HG03469 (cell line): ENCODE results near the gene CPSF4.

ENCODE experiments used
- ATAC-seq: cut with Tn5 transposase; IDR thresholded peaks from one replicate; pipeline ENCODE4 v1.9.1; 2021; ENCODE audit warnings: mild to moderate bottlenecking, moderate library complexity, moderate number of reproducible peaks; ENCODE audit not compliant: unreplicated experiment

Gene CPSF4

DNA sequence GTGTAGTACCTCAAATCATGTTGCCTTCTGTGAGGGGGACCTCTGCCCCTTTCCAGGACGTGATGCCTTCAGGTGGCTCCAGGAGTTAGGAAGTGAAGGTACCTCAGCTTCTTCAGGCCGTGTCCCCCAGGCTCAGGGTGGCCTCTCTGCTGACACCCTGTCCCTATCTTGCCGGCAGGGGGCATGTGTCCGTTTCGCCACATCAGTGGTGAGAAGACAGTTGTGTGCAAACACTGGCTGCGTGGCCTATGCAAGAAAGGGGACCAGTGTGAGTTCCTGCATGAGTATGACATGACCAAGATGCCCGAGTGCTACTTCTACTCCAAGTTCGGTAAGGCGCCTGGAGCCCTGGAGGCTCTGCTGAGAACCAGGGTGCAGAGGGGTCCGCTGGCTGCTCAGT is 9.2 kb downstream of the CPSF4 start:
- ATAC-seq, result no peak

DNA sequence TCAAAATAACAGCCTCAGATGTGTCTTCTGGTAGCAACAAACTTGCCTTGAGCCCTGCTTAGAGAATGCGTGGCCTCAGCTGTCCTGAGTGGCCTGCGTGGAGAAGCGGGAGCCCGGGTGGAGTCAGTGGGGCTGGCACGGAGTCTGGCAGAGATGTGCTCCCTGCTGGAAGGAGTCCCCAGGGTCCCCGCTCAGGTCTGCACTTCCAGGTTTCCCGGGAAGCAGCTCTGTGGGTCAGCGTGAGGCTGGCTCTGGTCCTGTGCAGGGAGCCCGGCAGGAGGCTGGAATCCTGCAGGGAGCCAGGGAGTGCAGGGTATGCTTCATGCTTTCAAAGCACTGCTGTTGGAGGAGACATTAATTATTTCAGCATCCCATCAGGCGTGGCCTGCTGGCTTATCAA is 10.1 kb downstream of the CPSF4 start:
- no peak for ATAC-seq

DNA sequence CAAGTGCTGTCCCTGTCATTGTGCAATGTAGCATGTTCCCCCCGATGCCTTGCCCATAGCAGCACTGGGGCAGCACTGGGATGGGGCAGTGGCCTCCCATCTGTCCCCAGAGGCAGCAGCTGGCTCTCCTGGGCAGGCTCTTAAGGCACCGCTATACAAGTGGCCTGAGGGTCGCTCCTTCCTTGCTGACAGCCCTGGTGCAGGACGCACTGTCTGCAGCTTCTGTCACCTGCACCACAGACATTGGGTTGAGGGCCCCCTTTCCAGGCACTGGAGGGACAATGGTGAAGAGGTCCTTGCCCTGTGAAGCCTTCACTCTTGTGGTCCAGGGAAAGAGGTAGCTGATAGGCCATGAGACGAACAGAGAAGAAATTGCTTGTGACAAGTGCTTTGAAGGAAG is 10.6 kb downstream of the CPSF4 start:
- no peak for ATAC-seq

DNA sequence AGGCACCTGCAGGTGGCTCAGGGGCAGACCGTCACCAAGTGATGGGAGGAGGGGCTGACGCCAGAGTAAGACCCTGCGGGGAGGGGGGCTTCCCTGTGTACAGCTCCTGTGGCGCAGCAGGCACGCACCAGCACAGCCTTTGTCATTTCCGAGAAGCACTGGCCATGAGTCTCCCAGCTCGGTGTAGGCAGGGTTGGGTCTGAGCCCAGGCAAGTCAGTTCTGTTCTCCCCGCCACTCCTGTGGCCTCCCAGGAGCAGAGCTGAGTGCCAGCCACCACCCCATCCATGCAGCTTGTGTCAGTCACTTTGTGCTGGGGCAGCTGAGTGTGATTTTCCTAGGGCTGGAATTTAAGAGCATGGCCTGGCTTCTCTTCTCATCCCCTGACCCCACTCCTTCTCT is 13.2 kb downstream of the CPSF4 start:
- no peak for ATAC-seq

DNA sequence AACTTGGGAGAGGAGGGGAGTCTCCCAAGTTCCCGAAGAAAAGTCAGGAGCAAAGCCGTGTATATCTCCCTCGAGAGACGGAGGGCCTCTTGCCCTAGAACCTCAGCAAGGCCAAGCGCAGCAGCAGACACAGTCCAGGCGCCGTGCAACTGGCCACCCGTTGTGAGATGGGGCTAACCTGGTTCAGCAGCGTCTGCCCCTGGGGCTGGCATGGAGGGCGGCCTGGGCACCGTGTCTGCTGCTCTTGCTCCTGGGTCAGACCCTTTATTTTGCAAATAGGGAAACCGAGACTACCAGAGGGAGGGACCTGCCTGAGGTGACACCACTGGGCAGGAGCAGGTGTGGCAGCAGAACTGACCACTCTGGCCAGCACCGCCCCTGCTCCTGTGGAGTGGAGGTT is 13.8 kb downstream of the CPSF4 start:
- no peak for ATAC-seq

DNA sequence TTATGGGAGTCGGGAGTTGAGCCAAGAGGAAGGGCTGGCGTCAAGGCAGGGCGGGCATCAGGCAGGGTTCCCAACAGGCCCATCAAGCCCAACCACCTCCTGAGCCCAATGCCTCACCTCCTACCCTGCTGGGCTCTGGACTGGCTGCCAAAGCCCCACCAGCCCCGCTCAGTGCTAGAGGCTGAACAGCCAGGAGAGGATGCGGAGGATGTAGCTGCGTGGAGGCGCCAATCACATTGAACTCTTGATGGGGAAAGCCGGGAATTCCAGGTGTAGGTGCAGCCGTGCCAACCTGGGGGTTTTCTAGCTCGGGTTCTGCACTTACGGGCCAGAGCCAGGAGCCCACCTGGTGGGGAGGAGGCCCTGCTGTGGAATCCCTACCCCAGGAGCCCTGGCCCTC is 14.4 kb downstream of the CPSF4 start:
- no peak for ATAC-seq

DNA sequence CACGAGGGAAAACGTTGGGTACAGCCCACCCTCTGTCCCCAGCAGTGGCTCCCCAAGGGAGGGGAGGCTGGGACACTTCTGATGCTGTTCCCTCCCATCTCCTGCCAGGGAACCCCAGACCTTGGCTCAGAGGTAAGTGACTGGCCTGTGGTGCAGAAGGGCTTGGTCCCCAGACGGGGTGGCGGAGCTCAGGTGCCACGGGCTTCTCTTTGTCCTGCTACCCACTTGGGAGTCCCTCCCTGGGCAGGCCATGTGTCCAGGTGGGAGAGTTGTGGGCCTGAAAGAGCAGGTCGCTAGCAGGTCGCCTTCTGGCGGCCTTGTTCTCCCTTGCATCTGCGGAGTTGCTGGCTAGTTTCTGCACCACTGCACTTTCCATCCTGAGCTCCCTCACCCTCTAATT is 17.1 kb downstream of the CPSF4 start:
- ATAC-seq, result no peak

DNA sequence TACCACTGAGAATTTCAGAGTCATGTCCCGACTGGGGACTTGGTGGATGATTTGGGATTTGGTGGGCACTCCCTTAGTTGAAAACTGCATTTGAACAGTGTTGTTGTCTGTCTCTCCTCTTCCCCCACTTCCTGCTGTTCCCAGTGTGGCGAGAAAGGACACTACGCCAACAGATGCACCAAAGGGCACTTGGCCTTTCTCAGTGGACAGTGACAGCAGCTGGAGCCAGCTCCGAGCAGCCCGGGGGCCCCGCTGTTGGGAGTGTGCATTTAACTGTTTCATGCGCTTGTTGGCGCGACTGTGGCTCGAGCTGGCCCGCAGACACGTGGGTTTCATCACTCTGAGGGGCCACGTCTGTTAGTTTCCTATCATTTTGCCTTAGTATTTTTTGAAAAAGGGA is 17.5 kb downstream of the CPSF4 start:
- ATAC-seq, result no peak

DNA sequence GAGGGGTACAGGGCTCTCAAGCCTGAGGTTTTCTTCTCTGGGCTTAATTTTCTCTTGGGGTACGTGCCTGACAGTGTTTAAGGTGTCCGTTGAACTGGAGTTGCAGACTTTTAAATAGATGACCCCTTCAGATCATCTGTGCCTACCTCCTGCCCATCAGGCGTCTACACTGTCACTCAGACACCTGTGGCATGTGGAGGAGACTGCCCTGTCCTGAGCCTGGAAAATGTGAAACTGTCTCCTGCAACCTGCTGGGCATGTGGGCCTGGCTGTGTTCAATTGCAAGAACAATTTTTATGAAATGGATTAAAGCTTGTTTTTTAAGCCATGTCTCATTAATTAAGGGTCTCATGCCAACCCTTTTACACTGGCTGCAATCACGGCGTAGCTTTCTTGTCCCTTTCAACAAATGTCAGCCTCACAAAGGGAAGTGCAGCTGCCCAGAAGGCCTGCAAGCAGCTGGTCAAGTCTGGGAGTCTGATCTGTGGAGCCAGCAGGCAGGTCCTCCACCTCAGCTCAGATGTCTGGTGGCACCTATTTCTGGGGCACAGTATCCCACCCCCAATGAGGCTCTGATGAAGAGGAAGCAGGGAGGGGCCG is 18.4 kb downstream of the CPSF4 start:
- no peak for ATAC-seq

DNA sequence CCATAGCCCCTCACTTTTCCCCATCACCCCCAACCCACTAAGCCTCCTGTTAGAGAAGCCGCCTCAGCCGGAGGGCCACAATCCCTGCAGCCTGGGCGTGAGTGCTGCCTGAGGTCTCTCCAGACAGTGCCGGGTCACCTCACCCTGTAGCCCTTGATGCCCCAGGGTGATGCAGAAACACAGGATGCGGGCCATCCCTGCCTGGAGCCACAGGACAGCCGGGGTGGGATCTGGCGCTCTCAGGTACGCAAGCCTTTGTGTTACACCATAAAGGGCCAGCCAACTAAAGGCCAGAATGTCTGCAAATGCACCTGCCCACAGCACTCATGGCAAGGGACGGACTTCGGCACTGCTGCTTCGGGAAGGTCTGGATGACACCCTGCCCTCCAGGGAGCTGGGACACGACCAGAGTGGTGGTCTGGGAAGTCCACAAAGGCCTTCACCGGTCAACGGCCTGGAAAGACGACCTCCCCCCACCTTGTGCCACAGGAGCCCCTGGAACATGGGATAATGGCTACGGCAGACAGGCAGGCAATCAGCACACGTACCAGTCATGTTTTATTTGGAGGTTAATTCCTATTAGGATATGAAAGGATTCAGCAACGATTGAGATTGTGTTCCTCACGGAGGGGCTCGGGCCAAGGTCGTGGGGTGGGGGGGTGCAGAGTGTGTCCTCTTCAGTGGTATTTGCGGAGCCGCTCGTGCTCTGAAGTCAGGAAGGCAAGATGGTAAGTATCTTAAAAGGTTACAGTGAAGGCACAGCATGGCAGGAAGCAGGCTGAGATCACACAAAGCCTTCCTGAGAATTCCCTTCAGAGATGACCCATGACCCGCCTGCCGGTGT is 19.1 kb downstream of the CPSF4 start:
- ATAC-seq, result no peak

DNA sequence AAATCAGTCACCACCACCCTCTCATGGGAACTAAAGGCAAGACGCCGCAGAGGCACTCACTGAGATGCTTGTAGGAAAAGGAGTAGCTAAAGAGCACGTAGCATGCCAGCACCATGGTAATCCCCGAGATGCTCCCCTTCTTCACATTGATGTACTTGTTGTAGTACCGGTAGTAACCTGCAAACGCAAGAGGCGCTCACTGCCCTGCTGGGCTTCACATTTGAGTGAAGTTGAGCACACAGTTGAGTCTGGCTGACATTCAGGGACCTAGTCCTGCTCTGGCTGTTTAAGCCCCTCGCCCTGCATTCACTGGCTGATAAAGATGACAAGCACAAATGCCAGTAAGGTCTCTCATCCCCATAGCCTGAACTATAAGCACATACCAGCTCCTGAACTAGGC is 20.3 kb downstream of the CPSF4 start:
- ATAC-seq, result no peak

DNA sequence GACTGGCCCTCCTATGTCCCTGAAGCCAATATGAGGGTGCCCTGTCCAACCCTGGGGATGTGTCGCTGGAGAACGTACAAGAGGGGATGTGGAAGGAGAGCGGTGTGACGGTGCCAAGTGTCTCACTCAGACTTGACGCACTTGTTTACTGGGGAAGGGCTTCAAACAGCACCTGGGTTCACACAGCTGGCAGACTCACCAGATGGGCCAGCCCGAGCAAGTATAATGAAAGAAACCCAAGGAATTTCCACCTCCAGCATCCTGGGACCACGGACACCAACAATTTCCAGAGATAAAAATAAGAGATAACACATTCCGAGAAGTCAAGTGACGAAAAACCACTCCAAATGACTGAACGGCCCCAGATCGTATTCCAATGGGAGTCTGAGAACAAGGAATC is 21.9 kb downstream of the CPSF4 start:
- no peak for ATAC-seq

DNA sequence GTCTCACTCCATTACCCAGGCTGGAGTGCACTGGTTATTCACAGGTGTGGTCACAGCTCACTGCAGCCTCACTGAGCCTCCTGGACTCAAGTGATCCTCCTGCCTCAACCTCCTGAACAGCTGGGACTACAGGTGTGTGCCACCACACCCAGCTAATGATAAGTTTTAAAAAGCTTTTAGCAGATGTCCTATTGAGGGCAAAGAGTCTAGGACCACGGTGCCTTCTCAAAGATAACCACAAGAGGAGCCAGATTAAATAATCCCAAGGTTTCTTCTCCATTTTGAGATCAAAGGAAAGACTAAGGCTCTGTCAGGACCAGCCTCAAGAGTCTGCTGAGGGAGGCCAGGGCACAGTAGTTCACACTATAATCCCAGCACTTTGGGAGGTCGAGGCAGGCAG is 22.5 kb downstream of the CPSF4 start:
- ATAC-seq, result no peak

DNA sequence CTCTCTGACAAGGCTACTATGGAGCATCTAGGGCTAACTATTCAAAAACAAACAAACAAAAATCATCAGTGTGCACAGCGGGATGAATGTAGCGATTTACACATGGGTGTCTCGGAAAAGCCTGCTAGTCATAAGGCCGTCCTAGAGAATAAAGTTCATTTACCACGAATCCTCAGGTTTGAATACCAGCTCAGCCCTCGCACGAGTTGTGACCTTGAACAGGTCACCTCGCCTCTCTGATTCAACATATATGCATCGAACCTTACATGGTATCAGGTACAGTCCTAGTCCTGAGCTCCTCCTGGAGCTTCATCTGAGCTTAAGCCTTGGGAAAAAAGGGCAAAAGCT is 26.7 kb downstream of the CPSF4 start:
- ATAC-seq, result no peak

DNA sequence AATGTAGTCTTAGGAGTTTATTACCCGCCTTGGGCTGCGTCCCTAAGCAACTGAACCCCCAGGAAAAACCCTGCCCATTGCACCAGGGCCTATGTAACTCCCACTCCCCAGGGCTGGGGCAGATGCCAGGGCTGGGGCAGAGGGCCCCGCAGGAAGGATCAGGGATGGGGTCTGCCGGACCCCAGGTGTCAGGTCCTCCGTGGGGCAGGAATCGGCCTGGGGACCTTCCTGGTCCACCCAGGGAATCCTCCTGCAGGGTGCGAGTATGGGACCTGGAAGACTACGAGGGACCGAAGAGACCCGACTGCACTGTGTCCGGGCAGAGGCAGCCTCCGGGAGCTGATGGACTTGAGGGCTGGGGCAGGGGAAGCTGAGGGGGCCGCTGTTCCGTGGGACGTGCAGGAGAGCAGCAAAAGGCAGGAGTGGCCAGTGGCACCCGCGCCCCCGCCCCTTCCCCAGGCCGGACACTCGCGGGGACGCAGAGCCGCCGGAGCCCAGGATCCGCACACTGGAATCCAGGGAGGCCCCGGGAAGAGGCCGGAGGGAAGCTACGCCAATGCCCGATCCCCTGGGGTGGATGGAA is 29.7 kb downstream of the CPSF4 start:
- no peak for ATAC-seq

DNA sequence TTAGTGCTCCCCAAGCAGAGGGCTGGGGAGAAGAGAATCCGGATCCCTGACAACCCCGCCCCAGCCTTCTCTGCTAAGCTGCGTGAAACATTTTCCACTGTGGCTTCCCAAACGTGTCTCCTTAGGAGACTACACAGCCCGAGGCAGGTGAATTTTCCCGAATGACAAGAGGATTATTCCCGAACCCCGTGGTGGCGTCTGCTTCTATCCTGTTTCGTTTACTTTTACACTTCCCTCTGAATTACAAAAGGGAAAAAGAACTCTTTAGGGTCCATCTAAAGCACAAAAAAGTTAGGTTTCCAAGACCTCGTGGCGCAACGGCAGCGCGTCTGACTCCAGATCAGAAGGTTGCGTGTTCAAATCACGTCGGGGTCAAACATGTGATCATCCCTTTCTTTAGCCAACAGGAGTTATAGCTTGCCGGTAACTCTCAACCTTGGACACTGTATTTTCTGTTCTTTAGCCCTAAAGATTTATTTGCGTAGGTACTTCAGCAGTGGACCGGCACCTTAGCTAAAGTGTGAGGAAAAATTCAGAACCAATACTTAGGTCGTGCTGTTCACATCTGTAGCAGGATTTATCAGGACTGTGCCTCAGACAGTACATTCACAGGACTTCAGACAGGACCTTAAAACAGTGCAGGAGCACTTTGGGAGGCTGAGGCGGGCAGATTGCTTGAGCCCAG is 30.8 kb downstream of the CPSF4 start:
- ATAC-seq, result no peak

DNA sequence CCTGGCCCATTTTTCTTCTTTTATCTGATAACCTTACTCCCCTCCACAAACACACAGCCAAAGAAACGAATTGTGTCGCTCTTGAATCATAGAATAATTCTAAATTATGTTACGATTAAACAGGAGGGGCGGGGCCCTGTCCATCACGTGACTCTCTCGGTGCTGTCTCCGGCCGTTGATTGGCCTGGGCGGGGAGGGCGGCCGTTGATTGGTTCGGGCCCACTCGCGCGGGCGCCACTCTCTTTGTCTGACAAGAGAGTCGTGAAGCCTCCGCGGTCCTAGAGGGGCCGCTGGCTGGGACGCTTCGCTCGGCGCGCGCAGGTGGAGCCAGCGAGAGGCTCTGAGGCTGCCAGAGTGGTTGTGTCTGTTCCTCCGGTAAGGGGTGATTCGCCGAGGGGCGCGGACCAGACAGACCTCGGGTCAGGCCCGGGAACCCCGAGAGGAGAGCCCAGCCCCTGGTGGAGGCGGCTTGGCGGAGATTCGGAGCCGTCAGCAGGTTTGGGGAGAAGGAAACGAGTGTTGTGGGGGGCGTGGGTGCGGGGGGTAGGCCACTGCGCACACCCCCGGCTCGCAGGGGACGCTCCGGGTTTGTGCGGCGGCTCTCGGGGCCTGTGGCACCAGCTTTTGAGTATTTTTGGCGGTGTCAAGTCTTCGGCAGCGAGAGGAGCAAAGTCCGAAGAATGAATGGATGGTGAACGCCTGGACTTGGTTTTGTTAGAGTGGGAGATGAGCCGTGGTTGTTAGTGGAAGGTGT is 34.0 kb downstream of the CPSF4 start, which contains the start of gene ZNF789:
Gene ZNF789, plus strand, starts transcription at position 330 of the 754 bp plus-strand sequence. CDS start 3,567 bp downstream, outside the sequence.
- peak; percentile 63 for ATAC-seq

DNA sequence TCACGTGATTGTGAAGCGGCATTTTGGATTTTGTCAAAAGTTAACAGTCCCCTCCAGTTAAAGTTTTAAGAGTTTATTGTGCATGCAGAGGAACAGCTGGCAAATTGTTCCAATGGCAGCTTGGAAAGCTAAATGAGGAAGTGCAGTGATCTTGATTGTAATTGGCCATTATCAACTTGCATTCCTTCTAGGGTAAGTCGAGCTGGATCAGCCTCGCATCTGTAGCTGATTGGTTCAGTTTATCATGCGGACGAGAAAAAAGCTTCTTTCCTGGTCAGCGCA is 34.5 kb downstream of the CPSF4 start:
- ATAC-seq, result no peak

DNA sequence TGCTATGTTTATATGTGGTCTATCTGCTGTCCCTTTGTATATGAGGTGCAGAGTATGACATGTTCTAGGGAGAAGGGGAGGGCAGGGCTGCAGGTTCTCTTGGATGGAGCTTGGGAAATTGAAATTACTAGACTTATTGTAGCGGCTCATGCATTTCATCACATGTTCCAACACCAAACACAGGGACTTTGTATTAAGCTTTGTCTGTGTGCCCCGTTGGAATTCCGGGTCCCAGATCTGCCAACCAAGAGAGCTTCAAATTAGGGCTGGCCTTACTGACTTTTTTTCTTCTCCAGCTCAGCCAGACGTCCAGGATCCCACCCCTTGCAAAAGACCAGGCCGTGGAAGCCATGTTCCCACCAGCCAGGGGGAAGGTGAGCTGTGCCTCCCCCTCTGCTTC is 37.4 kb downstream of the CPSF4 start:
- no peak for ATAC-seq

DNA sequence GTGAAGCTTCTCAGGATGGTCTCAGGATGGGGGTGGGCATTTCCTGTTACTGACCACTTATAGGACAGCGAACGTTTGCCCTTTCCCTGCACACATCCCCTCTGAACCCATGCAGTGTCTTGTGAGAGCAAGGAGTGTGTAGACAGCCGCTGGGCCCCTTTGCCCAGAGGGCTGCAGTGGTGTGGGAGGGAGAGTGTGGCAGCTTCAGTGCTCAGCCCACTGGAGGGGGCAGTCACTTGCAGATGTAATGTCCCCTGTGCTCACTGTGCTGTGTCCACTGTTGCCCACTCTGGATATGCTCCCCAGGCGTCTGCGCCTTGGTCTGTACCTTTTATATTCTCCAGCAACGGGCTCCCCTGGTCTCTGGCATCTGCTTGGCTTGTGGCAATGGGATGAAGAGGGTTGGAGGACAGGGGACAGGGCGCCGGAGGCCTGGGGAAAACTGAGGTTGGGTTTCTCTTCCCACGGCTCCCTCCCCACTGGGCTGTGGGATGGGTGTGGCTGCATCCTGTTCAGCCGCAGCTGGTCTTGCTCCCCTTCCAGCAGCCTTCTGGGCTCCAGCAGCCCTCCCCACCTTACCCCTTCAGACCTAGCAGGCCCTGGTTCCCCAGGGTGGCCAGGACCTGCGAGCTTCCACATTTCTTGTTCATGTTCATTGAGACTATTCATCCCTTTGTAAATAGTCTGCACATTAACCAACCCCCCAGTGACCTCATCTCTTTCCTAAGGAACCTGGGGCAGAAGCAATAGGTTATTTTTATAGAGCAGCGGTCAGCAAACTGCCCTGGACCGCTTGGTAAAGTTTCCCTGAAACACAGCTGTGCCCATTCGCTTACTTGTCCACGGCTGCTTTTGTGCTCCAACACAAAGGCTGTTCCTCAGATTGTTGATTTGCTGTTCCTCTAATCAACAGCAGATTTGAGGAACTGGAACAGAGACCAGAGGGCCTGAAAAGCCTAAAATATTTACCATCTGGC is 40.0 kb downstream of the CPSF4 start:
- no peak for ATAC-seq
